Suprapubic skin (tissue), 4 donors: ENCODE results near the gene RHOG. TPM values are rescaled to one million over a fixed set of nuclear protein-coding genes. Genes with fewer than 3 reads are reported as not detected.

ENCODE experiments used
- DNase-seq, 2 donors: peaks; one replicate each; pipeline ENCODE4 v3.0.0-alpha.2; 2019; ENCODE audit warnings: low spot score in 2 of 2
- H3K27ac ChIP-seq: fragments of 200-600 bp; sonication (generic); one replicate; pipeline ENCODE4 v1.5.1; 2019
- H3K27me3 ChIP-seq: fragments of 200-600 bp; sonication (generic); one replicate; pipeline ENCODE4 v1.5.1; 2019
- H3K36me3 ChIP-seq: fragments of 200-600 bp; sonication (generic); one replicate; pipeline ENCODE4 v1.5.1; 2019
- H3K4me1 ChIP-seq: fragments of 200-600 bp; sonication (generic); one replicate; pipeline ENCODE4 v1.5.1; 2019
- H3K4me3 ChIP-seq: fragments of 200-600 bp; sonication (generic); one replicate; pipeline ENCODE4 v1.5.1; 2019; ENCODE audit warnings: mild to moderate bottlenecking
- H3K9me3 ChIP-seq: fragments of 200-600 bp; sonication (generic); one replicate; pipeline ENCODE4 v1.5.1; 2019
- CTCF ChIP-seq, 2 donors: fragments of 200-600 bp in 1 of 2; fragments of 450-650 bp in 1 of 2; sonication (generic) in 1 of 2; IDR thresholded peaks; one replicate each; pipeline ENCODE4 v1.5.1; 2016 to 2019; ENCODE audit warnings: antibody characterized with exemption in 2 of 2, mild to moderate bottlenecking in 1 of 2, moderate library complexity in 1 of 2
- EP300 ChIP-seq: sonication (generic); formaldehyde crosslinking; IDR thresholded peaks from one replicate; pipeline ENCODE4 v1.6.1; 2017; ENCODE audit warnings: antibody characterized with exemption
- POLR2A ChIP-seq, 2 donors: fragments of 450-650 bp; IDR thresholded peaks; one replicate each; pipeline ENCODE4 v1.6.1; 2017; ENCODE audit warnings: antibody characterized with exemption in 2 of 2, mild to moderate bottlenecking in 2 of 2, moderate library complexity in 2 of 2
- POLR2AphosphoS5 ChIP-seq, 3 donors: sonication (generic); formaldehyde crosslinking; IDR thresholded peaks; one replicate each; pipeline ENCODE4 v1.6.1; 2017; ENCODE audit warnings: antibody characterized with exemption in 3 of 3
- WGBS: methylation state at CpG from one replicate; pipeline ENCODE4 v1.1.5; 2018; 5-methylcytosine and 5-hydroxymethylcytosine counted together
- total RNA-seq, 4 donors: library from RNA; depleted of rRNA; stranded (reverse); fragments of >200 nt; gene quantifications; one replicate each; pipeline ENCODE4 v1.1.0, GENCODE V29; 2016

RHOG gene
- total RNA-seq, 4 donors from 2014 or later: 36.6 to 47.3 (median 39.3) TPM

DNA sequence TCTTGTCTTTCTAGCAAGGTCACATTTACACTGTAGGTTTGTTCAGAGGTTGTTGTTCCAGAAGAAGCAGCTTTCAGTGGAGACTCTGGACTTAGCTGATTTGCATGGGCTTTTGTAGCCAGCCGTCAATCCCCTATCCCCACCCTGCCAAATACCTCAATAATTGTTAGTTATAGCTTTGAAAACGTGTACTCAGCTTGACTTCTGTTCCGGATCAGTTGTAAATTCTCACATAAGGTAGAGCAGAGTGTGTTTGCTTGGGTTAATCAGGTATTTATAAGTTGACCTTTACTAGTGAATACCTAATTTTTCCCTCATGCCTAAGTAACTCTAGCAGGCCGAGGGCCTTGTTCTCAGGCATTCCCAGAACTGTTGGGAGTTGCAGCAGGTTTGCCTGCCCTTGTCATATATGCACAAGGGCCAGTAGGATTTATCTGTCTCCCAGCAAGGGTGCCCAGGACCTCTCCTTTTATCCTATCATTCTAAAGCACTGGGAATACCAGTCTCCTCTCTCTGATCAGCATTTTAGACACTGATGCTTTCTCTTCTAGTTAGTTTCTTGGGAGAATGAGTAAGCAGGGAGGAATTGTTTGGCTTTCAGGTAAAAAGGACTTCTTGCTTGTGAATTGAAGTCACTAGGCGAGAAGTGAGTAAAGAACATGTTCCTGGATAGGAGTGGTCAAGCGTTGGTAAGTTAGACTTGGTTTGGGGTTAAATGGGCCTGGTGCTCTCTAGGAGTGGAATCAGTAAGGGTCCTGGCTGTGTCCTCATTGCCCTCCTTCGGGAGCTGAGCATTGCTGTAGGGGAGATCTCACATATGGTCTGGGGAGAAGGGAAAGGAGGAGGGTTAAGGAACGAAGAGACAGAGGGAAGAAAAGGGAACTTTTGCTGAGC is 36.9 kb upstream of the RHOG start:
- no peak overlapping the region for H3K27ac ChIP-seq
- H3K36me3 ChIP-seq: no peaks in the 10 kb centered on the region
- no peak for TF ChIP-seq EP300
- no peak for TF ChIP-seq POLR2AphosphoS5 (IDR thresholded peaks at IDR 0.05)
- TF ChIP-seq CTCF (IDR thresholded peaks at IDR 0.05): no peak
- no peak for TF ChIP-seq POLR2A (IDR thresholded peaks at IDR 0.05)
- peaks cover 45% of the 10 kb centered on the region for H3K4me1 ChIP-seq
- no peaks in the 10 kb centered on the region for H3K27me3 ChIP-seq
- no peaks in the 10 kb centered on the region for H3K9me3 ChIP-seq
- H3K4me3 ChIP-seq: no peak overlapping the region
- no peak for DNase-seq
- 70% methylated on average over 8 of the region's 8 CpGs for WGBS

DNA sequence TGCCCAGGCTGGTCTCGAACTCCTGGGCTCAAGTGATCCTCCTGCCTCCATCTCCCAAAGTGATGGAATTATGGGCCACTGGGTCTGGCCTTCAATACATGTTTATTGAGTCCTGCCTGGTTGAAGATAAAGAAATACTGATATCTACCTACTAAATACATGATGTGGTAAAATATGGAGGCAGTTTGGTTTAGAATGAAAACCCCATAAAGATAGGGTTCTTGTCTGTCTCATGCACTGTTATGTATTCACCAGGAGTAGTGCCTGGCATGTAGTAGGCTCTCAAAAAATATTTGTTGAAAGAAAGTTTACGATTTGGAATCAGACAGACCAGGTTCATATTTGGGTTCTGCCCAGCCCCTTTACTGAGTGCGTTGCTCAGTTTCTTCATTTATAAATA is 35.9 kb upstream of the RHOG start:
- H3K27ac ChIP-seq: no peak overlapping the region
- no peaks in the 10 kb centered on the region for H3K36me3 ChIP-seq
- H3K27me3 ChIP-seq: no peaks in the 10 kb centered on the region
- H3K4me3 ChIP-seq: no peak overlapping the region
- TF ChIP-seq POLR2A (IDR thresholded peaks at IDR 0.05): no peak
- no peak for TF ChIP-seq EP300
- TF ChIP-seq POLR2AphosphoS5 (IDR thresholded peaks at IDR 0.05): no peak
- no peak for TF ChIP-seq CTCF (IDR thresholded peaks at IDR 0.05)
- no peaks in the 10 kb centered on the region for H3K9me3 ChIP-seq
- WGBS: 85% methylated on average over 3 of the region's 3 CpGs
- peaks cover 45% of the 10 kb centered on the region for H3K4me1 ChIP-seq
- DNase-seq: no peak

DNA sequence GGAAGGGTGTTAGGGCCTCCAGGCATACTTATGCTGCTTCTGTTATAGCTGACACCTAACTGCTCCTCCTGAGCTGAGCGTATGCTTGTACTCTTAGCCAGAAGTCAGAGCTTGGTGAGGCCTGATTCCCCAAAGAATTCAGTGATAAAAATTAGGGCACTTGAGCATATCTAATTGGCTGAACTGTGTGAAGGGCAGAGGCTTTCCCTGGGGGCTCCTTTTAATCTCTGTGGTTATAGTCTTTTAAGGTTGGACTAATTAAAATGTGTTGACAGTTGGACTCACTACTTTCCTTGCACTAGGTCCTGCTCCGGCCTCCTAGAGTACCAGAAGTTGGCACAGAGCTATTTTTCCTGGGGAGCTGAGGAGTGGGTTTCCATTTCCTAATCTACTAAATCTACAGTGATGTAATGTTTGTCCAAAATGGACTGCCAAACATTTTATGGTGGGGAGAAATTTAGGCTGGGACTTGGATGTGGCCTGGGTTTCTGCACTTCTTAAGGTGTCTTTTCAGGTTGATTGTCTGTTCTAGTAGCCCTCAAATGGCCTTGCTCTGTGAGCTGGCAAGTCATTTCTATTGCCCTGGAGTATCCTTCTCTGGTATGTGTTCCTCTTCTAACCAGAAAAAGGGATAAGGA is 33.1 kb upstream of the RHOG start:
- H3K9me3 ChIP-seq: no peaks in the 10 kb centered on the region
- peaks cover 27% of the 10 kb centered on the region for H3K4me1 ChIP-seq
- H3K27ac ChIP-seq: no peak overlapping the region
- TF ChIP-seq EP300 (no peak), POLR2A (IDR thresholded peaks at IDR 0.05) (no peak), CTCF (IDR thresholded peaks at IDR 0.05) (no peak), POLR2AphosphoS5 (IDR thresholded peaks at IDR 0.05) (no peak)
- DNase-seq: no peak
- 85% methylated on average over 2 of the region's 2 CpGs for WGBS
- no peaks in the 10 kb centered on the region for H3K27me3 ChIP-seq
- H3K36me3 ChIP-seq: no peaks in the 10 kb centered on the region
- no peak overlapping the region for H3K4me3 ChIP-seq

GRCh38 chr11:3867209-3868091 is 26.7 kb upstream of the RHOG start:
- Histone ChIP-seq H3K4me1 (peaks cover 39% of the 10 kb centered on the region), H3K27me3 (no peaks in the 10 kb centered on the region), H3K27ac (peak overlapping the region; percentile 4), H3K9me3 (no peaks in the 10 kb centered on the region), H3K36me3 (no peaks in the 10 kb centered on the region), H3K4me3 (no peak overlapping the region)
- 42% methylated on average over 6 of the region's 6 CpGs for WGBS
- TF ChIP-seq POLR2AphosphoS5 (IDR thresholded peaks at IDR 0.05) (no peak), EP300 (no peak), POLR2A (IDR thresholded peaks at IDR 0.05) (no peak), CTCF (IDR thresholded peaks at IDR 0.05) (no peak)
- DNase-seq: no peak

- TF ChIP-seq POLR2A (IDR thresholded peaks at IDR 0.05): no peak
- TF ChIP-seq EP300: no peak
- no peak for TF ChIP-seq POLR2AphosphoS5 (IDR thresholded peaks at IDR 0.05)
- TF ChIP-seq CTCF (IDR thresholded peaks at IDR 0.05): no peak
- Histone ChIP-seq H3K9me3 (no peaks in the 10 kb centered on the region), H3K36me3 (no peaks in the 10 kb centered on the region), H3K4me1 (peaks cover 45% of the 10 kb centered on the region), H3K27me3 (no peaks in the 10 kb centered on the region), H3K27ac (no peak overlapping the region), H3K4me3 (no peak overlapping the region)
- no peak for DNase-seq
These were observed 26.1 kb upstream of the RHOG start for GRCh38 chr11:3866836-3867208.
